ENCODE results near the gene SKIDA1.
A peak's percentile ranks its signal among the peaks of the same experiment; 100 is the strongest.
"Not testable (repeated sequence)": the region's sequence is repeated elsewhere in the genome, so short reads cannot be mapped to it uniquely, and the experiment has no call there.

The SKIDA1 gene

GRCh38 chr10:21525367-21526187, at the start of gene SKIDA1:
Gene SKIDA1 (minus strand): TSS chr10:21525682. CDS start chr10:21517822, 7,860 bp downstream.
- DNase-seq, result peak; percentile 88

- DNase-seq, result not testable (repeated sequence)
Measured at GRCh38 chr10:21574514-21574913, 49.0 kb upstream of the SKIDA1 start.

GRCh38 chr10:21572578-21572977, 47.1 kb upstream of the SKIDA1 start:
- no peak for DNase-seq

- no peak for DNase-seq
Measured at GRCh38 chr10:21570761-21571521, 45.5 kb upstream of the SKIDA1 start.

- DNase-seq, result not testable (repeated sequence)
Measured at GRCh38 chr10:21558984-21559383, 33.5 kb upstream of the SKIDA1 start.

- DNase-seq, result no peak
Measured at GRCh38 chr10:21556527-21556926, 31.0 kb upstream of the SKIDA1 start.

- no peak for DNase-seq
Measured at GRCh38 chr10:21552638-21553037, 27.2 kb upstream of the SKIDA1 start.

- no peak for DNase-seq
Measured at GRCh38 chr10:21547246-21547645, 21.8 kb upstream of the SKIDA1 start.

- not testable (repeated sequence) for DNase-seq
Measured at GRCh38 chr10:21540701-21541100, 15.2 kb upstream of the SKIDA1 start.

GRCh38 chr10:21536874-21537273, 11.4 kb upstream of the SKIDA1 start:
- no peak for DNase-seq

- DNase-seq, result not testable (repeated sequence)
Measured at GRCh38 chr10:21535976-21536375, 10.5 kb upstream of the SKIDA1 start.

- no peak for DNase-seq
Measured at GRCh38 chr10:21535494-21535965, 10.0 kb upstream of the SKIDA1 start.

- no peak for DNase-seq
Measured at GRCh38 chr10:21534604-21535493, 9.4 kb upstream of the SKIDA1 start.

GRCh38 chr10:21534280-21534586, 8.8 kb upstream of the SKIDA1 start:
- DNase-seq, result no peak

GRCh38 chr10:21533467-21534279, 8.2 kb upstream of the SKIDA1 start, which contains the start of gene MLLT10:
Gene MLLT10 (plus strand): TSS chr10:21534232. CDS start chr10:21534645, 413 bp downstream.
- DNase-seq, result peak; percentile 89

- no peak for DNase-seq
Measured at GRCh38 chr10:21532694-21533466, 7.4 kb upstream of the SKIDA1 start.

GRCh38 chr10:21531164-21531563, 5.7 kb upstream of the SKIDA1 start:
- no peak for DNase-seq

- DNase-seq, result no peak
Measured at GRCh38 chr10:21530641-21531040, 5.2 kb upstream of the SKIDA1 start.

- no peak for DNase-seq
Measured at GRCh38 chr10:21530168-21530567, 4.7 kb upstream of the SKIDA1 start.

- DNase-seq, result no peak
Measured at GRCh38 chr10:21529032-21529910, 3.8 kb upstream of the SKIDA1 start.
